ENCODE data around the gene TTLL10.

Gene TTLL10

DNA sequence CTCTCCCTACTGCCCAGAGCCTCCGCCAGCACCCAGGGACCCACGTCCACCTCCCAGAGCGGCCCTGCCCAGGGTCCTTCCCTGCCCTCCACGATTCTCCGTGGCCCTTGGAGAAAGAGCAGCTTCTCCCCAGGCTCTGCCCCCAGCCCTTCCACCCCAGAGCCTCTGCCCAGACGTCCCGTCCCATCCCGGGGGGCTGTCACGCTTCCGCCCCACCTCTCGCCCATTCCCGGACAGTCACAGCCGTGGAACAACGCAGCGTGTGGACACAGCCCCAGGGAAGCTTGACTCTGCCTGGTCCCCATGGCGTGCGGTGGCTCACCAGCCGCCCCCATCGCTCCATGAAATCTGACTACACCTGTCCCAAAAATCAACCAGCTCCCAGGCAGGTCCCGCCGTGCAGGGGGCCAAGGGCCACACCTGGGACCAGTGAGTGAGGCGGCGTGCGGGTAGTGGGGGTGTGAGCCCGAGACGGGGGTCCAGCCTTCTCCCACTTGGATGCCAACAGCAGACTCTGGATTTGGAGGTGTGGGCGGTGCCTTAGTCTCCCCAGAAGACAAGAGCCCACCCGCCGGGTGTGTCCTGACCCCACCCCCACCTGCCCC, 12.5 kb upstream of the TTLL10 start:
- TF ChIP-seq, protein P1, sequence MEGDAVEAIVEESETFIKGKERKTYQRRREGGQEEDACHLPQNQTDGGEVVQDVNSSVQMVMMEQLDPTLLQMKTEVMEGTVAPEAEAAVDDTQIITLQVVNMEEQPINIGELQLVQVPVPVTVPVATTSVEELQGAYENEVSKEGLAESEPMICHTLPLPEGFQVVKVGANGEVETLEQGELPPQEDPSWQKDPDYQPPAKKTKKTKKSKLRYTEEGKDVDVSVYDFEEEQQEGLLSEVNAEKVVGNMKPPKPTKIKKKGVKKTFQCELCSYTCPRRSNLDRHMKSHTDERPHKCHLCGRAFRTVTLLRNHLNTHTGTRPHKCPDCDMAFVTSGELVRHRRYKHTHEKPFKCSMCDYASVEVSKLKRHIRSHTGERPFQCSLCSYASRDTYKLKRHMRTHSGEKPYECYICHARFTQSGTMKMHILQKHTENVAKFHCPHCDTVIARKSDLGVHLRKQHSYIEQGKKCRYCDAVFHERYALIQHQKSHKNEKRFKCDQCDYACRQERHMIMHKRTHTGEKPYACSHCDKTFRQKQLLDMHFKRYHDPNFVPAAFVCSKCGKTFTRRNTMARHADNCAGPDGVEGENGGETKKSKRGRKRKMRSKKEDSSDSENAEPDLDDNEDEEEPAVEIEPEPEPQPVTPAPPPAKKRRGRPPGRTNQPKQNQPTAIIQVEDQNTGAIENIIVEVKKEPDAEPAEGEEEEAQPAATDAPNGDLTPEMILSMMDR (IDR thresholded peaks at IDR 0.05; ENCODE audit: insufficient read depth, low read length, poor library complexity, severe bottlenecking), result no peak
- TF ChIP-seq EZH2phosphoT487 (conservative IDR thresholded peaks at IDR 0.05; ENCODE audit: low read length), result no peak
- Histone ChIP-seq H3K79me2 (ENCODE audit: insufficient read depth, low read length) (no peaks in the 10 kb centered on the region), H3K4me2 (ENCODE audit: low read depth, low read length, poor library complexity, severe bottlenecking) (no peak overlapping the region), H3K27me3 (ENCODE audit: low read length) (no peaks in the 10 kb centered on the region), H2AFZ (ENCODE audit: low read depth, low read length, severe bottlenecking) (no peak overlapping the region), H3K9me2 (replicated peaks; ENCODE audit: insufficient read depth, low read length) (no peaks in the 10 kb centered on the region), H3F3A (ENCODE audit: insufficient read depth) (no peaks in the 10 kb centered on the region), H3K36me3 (ENCODE audit: low read length) (no peaks in the 10 kb centered on the region), H3K9me3 (ENCODE audit: insufficient read depth, low read length) (no peaks in the 10 kb centered on the region), H4K20me1 (ENCODE audit: low read depth, low read length) (no peaks in the 10 kb centered on the region), H3K9ac (ENCODE audit: low read length) (no peak overlapping the region), H3K27ac (ENCODE audit: low read depth, low read length) (no peak overlapping the region), H3K4me3 (ENCODE audit: insufficient read depth, low read length, poor library complexity, severe bottlenecking) (no peak overlapping the region)

DNA sequence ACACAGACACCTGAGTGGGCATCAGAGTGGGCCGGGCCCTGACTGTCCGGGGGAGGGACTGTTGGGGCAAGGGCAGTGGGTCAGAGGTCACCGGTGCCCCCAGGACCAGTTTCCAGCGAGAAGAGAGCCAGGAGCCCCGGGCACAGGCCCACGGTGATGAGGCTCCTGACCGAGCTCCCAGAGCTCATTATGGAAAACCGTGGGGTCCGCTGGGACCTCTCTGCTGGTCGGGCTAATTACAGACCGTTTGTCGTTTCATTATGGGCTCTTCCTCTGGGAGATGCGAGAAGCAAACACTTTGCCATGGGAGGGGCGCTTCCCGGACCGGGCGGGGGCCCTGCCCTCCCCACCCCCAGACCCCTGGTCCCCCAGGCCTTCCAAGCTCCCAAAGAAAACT, 12.0 kb upstream of the TTLL10 start:
- no peaks in the 10 kb centered on the region for H4K20me1 ChIP-seq (ENCODE audit: low read depth, low read length)
- H3K36me3 ChIP-seq (ENCODE audit: low read length), result no peaks in the 10 kb centered on the region
- H2AFZ ChIP-seq (ENCODE audit: low read depth, low read length, severe bottlenecking), result no peak overlapping the region
- H3K9ac ChIP-seq (ENCODE audit: low read length), result no peak overlapping the region
- no peaks in the 10 kb centered on the region for H3F3A ChIP-seq (ENCODE audit: insufficient read depth)
- no peak overlapping the region for H3K4me2 ChIP-seq (ENCODE audit: low read depth, low read length, poor library complexity, severe bottlenecking)
- no peak overlapping the region for H3K4me3 ChIP-seq (ENCODE audit: insufficient read depth, low read length, poor library complexity, severe bottlenecking)
- no peaks in the 10 kb centered on the region for H3K9me3 ChIP-seq (ENCODE audit: insufficient read depth, low read length)
- TF ChIP-seq, protein P1 (IDR thresholded peaks at IDR 0.05; ENCODE audit: insufficient read depth, low read length, poor library complexity, severe bottlenecking), result no peak
- TF ChIP-seq EZH2phosphoT487 (conservative IDR thresholded peaks at IDR 0.05; ENCODE audit: low read length), result no peak
- H3K27ac ChIP-seq (ENCODE audit: low read depth, low read length), result no peak overlapping the region
- no peaks in the 10 kb centered on the region for H3K79me2 ChIP-seq (ENCODE audit: insufficient read depth, low read length)
- no peaks in the 10 kb centered on the region for H3K27me3 ChIP-seq (ENCODE audit: low read length)
- no peaks in the 10 kb centered on the region for H3K9me2 ChIP-seq (replicated peaks; ENCODE audit: insufficient read depth, low read length)

DNA sequence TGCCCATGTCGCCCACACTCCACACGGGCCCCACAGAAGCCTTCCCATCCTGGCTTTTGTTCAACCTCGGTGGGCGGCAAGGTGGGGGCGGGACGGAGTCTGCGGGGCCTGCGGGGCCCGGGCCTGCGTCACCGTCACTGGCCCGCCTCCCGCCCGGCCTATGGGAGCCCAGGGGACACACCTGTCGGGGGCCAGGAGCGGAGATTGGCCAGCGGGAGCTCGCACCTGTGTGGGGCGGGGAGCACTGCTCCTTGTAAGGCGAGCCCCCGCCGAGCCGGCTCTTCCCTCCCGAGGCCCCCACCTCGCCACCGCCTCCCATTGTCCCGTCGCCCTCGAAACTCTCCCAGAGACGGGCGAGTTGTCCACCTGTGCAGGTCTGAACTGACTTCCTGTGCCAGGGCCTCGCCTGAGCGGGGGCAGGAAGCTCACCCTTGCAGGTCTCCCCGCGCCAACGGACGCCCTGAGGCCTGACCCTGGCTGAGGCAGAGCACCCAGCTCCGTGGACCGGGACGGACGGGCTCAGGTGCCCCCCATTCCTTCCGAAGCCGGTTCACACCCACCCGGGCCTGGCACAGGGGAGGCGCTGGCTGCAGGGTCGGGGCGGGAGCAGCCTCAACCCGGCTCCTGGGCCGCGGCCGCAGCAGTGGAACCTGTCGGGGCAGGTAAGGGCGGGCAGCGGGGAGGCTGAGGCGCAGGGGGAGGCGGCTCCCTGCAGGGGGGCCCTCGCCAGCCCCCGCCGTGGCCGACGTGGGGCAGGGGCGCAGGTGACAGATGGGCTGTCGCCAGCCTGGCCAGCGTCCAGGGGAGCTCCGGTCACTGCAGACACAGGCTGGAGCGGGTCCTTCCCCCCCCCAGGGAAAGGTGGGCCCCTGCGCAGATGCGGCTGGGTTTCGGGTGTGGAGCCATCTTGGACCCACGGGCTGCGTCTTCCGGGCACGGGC, 10.8 kb upstream of the TTLL10 start:
- Histone ChIP-seq H3K9me3 (ENCODE audit: insufficient read depth, low read length) (no peaks in the 10 kb centered on the region), H4K20me1 (ENCODE audit: low read depth, low read length) (no peaks in the 10 kb centered on the region), H3K36me3 (ENCODE audit: low read length) (no peaks in the 10 kb centered on the region), H2AFZ (ENCODE audit: low read depth, low read length, severe bottlenecking) (no peak overlapping the region), H3K9ac (ENCODE audit: low read length) (no peak overlapping the region), H3K4me2 (ENCODE audit: low read depth, low read length, poor library complexity, severe bottlenecking) (no peak overlapping the region), H3F3A (ENCODE audit: insufficient read depth) (no peaks in the 10 kb centered on the region), H3K4me3 (ENCODE audit: insufficient read depth, low read length, poor library complexity, severe bottlenecking) (no peak overlapping the region), H3K27ac (ENCODE audit: low read depth, low read length) (no peak overlapping the region), H3K27me3 (ENCODE audit: low read length) (no peaks in the 10 kb centered on the region), H3K9me2 (replicated peaks; ENCODE audit: insufficient read depth, low read length) (no peaks in the 10 kb centered on the region), H3K79me2 (ENCODE audit: insufficient read depth, low read length) (no peaks in the 10 kb centered on the region)
- TF ChIP-seq, protein P1 (IDR thresholded peaks at IDR 0.05; ENCODE audit: insufficient read depth, low read length, poor library complexity, severe bottlenecking), result no peak
- no peak for TF ChIP-seq EZH2phosphoT487 (conservative IDR thresholded peaks at IDR 0.05; ENCODE audit: low read length)
